KMS-11 (cell line): ENCODE results near the gene IMMP2L.
"Not testable (repeated sequence)": the region's sequence is repeated elsewhere in the genome, so short reads cannot be mapped to it uniquely, and the experiment has no call there.

ENCODE experiments used
- H2AFZ ChIP-seq: fragments of 200-600 bp; sonication (generic); 2 replicates; pipeline ENCODE4 v1.6.1; 2016; ENCODE audit warnings: antibody characterized with exemption, mixed run types, low read depth
- H3K27ac ChIP-seq: fragments of 200-600 bp; sonication (generic); 2 replicates; pipeline ENCODE4 v1.6.1; 2016; ENCODE audit warnings: mild to moderate bottlenecking, mixed run types
- H3K27me3 ChIP-seq: fragments of 200-600 bp; sonication (generic); 2 replicates; pipeline ENCODE4 v1.6.1; 2017; ENCODE audit warnings: mild to moderate bottlenecking, low read depth, mixed run types, moderate library complexity; ENCODE audit not compliant: insufficient read depth
- H3K36me3 ChIP-seq: fragments of 200-600 bp; sonication (generic); 2 replicates; pipeline ENCODE4 v1.6.1; 2017; ENCODE audit warnings: mild to moderate bottlenecking, mixed run types; ENCODE audit not compliant: insufficient read depth
- H3K4me1 ChIP-seq: fragments of 200-600 bp; sonication (generic); 2 replicates; pipeline ENCODE4 v1.6.1; 2016; ENCODE audit warnings: mild to moderate bottlenecking, low read depth, mixed run types; ENCODE audit not compliant: poor library complexity, severe bottlenecking
- H3K4me2 ChIP-seq: fragments of 200-600 bp; sonication (generic); 2 replicates; pipeline ENCODE4 v1.7.0; 2016; ENCODE audit warnings: mild to moderate bottlenecking, mixed run types
- H3K4me3 ChIP-seq: fragments of 200-600 bp; sonication (generic); IDR thresholded peaks from 2 replicates; pipeline ENCODE4 v1.6.1; 2017; ENCODE audit warnings: low read depth, low read length, mixed read lengths; ENCODE audit not compliant: insufficient read depth
- H3K79me2 ChIP-seq: fragments of 200-600 bp; sonication (generic); 2 replicates; pipeline ENCODE4 v1.6.1; 2016; ENCODE audit warnings: low read depth, mixed run types; ENCODE audit not compliant: insufficient read depth
- H3K9ac ChIP-seq: fragments of 200-600 bp; sonication (generic); 2 replicates; pipeline ENCODE4 v1.6.1; 2016; ENCODE audit warnings: mild to moderate bottlenecking, mixed run types
- H4K20me1 ChIP-seq: fragments of 200-600 bp; sonication (generic); 2 replicates; pipeline ENCODE4 v1.6.1; 2016; ENCODE audit warnings: mild to moderate bottlenecking, mixed run types; ENCODE audit not compliant: insufficient read depth
- TF ChIP-seq, protein P1 (sequence below): fragments of 200-600 bp; sonication (generic); conservative IDR thresholded peaks from 2 replicates; pipeline ENCODE4 v1.6.1; 2017; ENCODE audit warnings: low read depth, mild to moderate bottlenecking, antibody characterized with exemption, low read length, moderate library complexity, mixed read lengths

Gene IMMP2L

DNA sequence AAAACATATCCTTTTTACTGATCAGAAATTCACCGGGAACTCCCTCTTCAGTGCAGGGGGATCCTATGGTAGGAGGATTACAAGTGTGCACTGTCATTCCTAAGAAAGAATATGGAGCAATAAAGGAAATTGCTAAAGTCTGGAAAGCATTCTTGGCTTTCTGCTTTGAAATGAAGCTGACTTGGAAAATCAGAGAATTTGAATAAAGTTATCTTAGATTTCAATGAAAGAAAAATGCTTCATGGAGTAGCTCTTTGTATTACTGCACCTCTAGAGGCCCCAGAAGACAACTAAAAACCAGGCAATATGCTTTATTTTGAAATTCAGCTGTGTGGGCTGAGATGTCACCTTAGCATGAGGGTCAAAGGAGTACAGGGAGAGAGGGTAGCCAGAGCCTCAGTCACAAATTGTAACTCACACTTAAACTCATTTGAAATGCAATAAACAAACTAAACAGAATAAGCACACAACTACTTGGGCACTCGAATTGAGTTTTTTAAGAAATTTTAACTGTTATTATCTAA, 102.5 kb downstream of the IMMP2L start:
- H3K27ac ChIP-seq: no peak overlapping the region
- no peaks in the 10 kb centered on the region for H3K4me1 ChIP-seq
- H3K4me2 ChIP-seq: no peak overlapping the region
- TF ChIP-seq, protein P1, sequence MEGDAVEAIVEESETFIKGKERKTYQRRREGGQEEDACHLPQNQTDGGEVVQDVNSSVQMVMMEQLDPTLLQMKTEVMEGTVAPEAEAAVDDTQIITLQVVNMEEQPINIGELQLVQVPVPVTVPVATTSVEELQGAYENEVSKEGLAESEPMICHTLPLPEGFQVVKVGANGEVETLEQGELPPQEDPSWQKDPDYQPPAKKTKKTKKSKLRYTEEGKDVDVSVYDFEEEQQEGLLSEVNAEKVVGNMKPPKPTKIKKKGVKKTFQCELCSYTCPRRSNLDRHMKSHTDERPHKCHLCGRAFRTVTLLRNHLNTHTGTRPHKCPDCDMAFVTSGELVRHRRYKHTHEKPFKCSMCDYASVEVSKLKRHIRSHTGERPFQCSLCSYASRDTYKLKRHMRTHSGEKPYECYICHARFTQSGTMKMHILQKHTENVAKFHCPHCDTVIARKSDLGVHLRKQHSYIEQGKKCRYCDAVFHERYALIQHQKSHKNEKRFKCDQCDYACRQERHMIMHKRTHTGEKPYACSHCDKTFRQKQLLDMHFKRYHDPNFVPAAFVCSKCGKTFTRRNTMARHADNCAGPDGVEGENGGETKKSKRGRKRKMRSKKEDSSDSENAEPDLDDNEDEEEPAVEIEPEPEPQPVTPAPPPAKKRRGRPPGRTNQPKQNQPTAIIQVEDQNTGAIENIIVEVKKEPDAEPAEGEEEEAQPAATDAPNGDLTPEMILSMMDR: no peak
- H3K9ac ChIP-seq: no peak overlapping the region
- no peak overlapping the region for H3K4me3 ChIP-seq
- H4K20me1 ChIP-seq: no peaks in the 10 kb centered on the region
- H2AFZ ChIP-seq: no peak overlapping the region
- no peaks in the 10 kb centered on the region for H3K79me2 ChIP-seq
- no peaks in the 10 kb centered on the region for H3K27me3 ChIP-seq
- H3K36me3 ChIP-seq: no peaks in the 10 kb centered on the region

DNA sequence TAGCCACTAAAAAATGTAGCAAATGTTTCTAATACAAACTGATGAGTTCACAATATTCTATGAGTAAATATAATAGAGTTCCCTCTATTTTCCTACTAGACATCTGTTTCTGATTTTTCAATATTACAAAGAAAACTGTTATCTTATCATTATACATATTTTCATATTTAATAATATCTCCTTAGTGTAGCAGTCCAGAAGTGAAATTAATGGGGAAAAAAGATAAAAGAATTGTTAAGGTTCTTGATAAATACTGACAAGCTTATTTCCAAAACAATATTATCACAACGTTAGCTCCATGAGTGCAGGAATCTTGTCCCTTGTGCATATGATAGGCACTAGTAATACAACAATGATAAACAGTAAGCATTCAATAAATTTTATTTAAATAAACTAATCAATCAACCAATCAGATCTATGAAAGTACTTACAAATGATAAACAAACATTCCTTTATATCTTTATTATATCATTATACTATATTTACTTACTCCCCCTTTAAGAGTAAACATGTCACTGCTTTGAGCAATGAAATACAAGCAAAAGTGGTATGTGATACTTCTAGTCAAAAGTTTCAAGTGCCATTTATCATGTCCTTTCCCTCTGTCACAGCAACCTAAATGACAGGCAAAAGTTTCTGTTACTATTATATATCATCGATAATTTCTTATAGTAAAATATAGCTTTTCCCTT, 103.1 kb downstream of the IMMP2L start:
- Histone ChIP-seq H3K36me3 (no peaks in the 10 kb centered on the region), H2AFZ (no peak overlapping the region), H3K27ac (no peak overlapping the region), H3K4me2 (no peak overlapping the region), H3K79me2 (no peaks in the 10 kb centered on the region), H3K9ac (no peak overlapping the region), H3K27me3 (no peaks in the 10 kb centered on the region), H3K4me3 (no peak overlapping the region), H3K4me1 (no peaks in the 10 kb centered on the region), H4K20me1 (no peaks in the 10 kb centered on the region)
- TF ChIP-seq, protein P1: no peak

DNA sequence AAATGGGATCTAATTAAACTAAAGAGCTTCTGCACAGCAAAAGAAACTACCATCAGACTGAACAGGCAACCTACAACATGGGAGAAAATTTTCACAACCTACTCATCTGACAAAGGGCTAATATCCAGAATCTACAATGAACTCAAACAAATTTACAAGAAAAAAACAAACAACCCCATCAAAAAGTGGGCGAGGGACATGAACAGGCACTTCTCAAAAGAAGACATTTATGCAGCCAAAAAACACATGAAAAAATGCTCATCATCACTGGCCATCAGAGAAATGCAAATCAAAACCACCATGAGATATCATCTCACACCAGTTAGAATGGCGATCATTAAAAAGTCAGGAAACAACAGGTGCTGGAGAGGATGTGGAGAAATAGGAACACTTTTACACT, 111.6 kb downstream of the IMMP2L start:
- not testable (repeated sequence) for H3K9ac ChIP-seq, H3K79me2 ChIP-seq, H4K20me1 ChIP-seq, H2AFZ ChIP-seq, H3K4me3 ChIP-seq, H3K27me3 ChIP-seq, H3K36me3 ChIP-seq, H3K4me2 ChIP-seq, H3K4me1 ChIP-seq, H3K27ac ChIP-seq

DNA sequence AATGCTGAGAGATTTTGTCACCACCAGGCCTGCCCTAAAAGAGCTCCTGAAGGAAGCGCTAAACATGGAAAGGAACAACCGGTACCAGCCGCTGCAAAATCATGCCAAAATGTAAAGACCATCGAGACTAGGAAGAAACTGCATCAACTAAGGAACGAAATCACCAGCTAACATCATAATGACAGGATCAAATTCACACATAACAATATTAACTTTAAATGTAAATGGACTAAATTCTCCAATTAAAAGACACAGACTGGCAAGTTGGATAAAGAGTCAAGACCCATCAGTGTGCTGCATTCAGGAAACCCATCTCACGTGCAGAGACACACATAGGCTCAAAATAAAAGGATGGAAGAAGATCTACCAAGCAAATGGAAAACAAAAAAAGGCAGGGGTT, 114.8 kb downstream of the IMMP2L start:
- not testable (repeated sequence) for H3K36me3 ChIP-seq, H3K4me2 ChIP-seq, H3K9ac ChIP-seq, H3K79me2 ChIP-seq, H4K20me1 ChIP-seq, H3K27me3 ChIP-seq, H3K4me3 ChIP-seq, H3K4me1 ChIP-seq, H3K27ac ChIP-seq, H2AFZ ChIP-seq

DNA sequence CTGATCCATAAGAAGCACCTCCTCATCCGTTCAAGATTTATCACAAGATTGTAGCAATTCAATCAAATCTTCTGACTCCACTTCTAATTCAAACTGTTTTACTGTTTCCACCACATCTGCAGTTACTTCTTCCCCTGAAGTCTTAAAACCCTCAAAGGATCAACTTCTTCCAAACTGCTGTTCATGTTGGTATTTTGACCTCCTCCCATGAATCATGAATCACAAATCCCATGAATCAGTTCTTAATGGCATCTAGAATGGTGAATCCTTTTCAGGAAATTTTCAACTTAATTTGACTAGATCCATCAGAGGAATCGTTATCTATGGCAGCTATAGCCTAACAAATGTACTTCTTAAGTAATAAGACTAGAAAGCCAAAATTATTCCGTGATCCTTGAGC, 122.3 kb downstream of the IMMP2L start:
- Histone ChIP-seq H4K20me1 (no peaks in the 10 kb centered on the region), H2AFZ (no peak overlapping the region), H3K4me1 (no peaks in the 10 kb centered on the region), H3K36me3 (no peaks in the 10 kb centered on the region), H3K79me2 (no peaks in the 10 kb centered on the region), H3K27ac (no peak overlapping the region), H3K9ac (no peak overlapping the region), H3K4me2 (no peak overlapping the region), H3K27me3 (no peaks in the 10 kb centered on the region), H3K4me3 (no peak overlapping the region)
- TF ChIP-seq, protein P1: no peak
